HepG2 (cell line): ENCODE results near the gene SYS1. TPM values are rescaled to one million over a fixed set of nuclear protein-coding genes. Genes with fewer than 3 reads are reported as not detected.
A peak's percentile ranks its signal among the peaks of the same experiment; 100 is the strongest.

Experiments used
- DBP ChIP-seq: sonication (generic); formaldehyde crosslinking; IDR thresholded peaks from 2 replicates; pipeline ENCODE4 v1.4.0; 2020; ENCODE audit warnings: missing genetic modification reagents; ENCODE audit errors: not compliant biosample characterization
- DMTF1 ChIP-seq: sonication (generic); formaldehyde crosslinking; IDR thresholded peaks from 2 replicates; pipeline ENCODE4 v1.4.0; 2020; ENCODE audit warnings: mild to moderate bottlenecking, missing genetic modification reagents
- E2F1 ChIP-seq: sonication (generic); formaldehyde crosslinking; IDR thresholded peaks from 2 replicates; pipeline ENCODE4 v1.5.0; 2020; ENCODE audit warnings: missing genetic modification reagents
- EEA1 ChIP-seq: sonication (generic); formaldehyde crosslinking; IDR thresholded peaks from 2 replicates; pipeline ENCODE4 v1.5.1; 2020; ENCODE audit warnings: mild to moderate bottlenecking, missing genetic modification reagents, borderline replicate concordance
- FOXA3 ChIP-seq: IDR thresholded peaks from 2 replicates; pipeline ENCODE4 v1.6.1; 2016; ENCODE audit warnings: missing genetic modification reagents, missing compliant biosample characterization
- MED13 ChIP-seq: sonication (generic); formaldehyde crosslinking; IDR thresholded peaks from 2 replicates; pipeline ENCODE4 v1.5.0; 2020; ENCODE audit warnings: missing genetic modification reagents
- MYNN ChIP-seq: sonication (generic); formaldehyde crosslinking; IDR thresholded peaks from 2 replicates; pipeline ENCODE4 v1.4.0; 2020; ENCODE audit warnings: mild to moderate bottlenecking, low read depth, missing genetic modification reagents
- ZFP1 ChIP-seq: IDR thresholded peaks from 2 replicates; pipeline ENCODE4 v1.6.1; 2016
- ZGPAT ChIP-seq: IDR thresholded peaks from 2 replicates; pipeline ENCODE4 v1.6.1; 2016; ENCODE audit warnings: mild to moderate bottlenecking
- ZNF337 ChIP-seq: sonication (generic); formaldehyde crosslinking; IDR thresholded peaks from 2 replicates; pipeline ENCODE4 v1.5.1; 2020; ENCODE audit warnings: missing genetic modification reagents, low read depth, mild to moderate bottlenecking, borderline replicate concordance
- ZNF350 ChIP-seq: sonication (generic); formaldehyde crosslinking; IDR thresholded peaks from 2 replicates; pipeline ENCODE4 v1.4.0; 2020; ENCODE audit warnings: mild to moderate bottlenecking, low read depth, missing genetic modification reagents, borderline replicate concordance
- ZNF512B ChIP-seq: sonication (generic); formaldehyde crosslinking; IDR thresholded peaks from 2 replicates; pipeline ENCODE4 v1.5.1; 2020; ENCODE audit warnings: missing genetic modification reagents, mild to moderate bottlenecking, borderline replicate concordance
- ZNF570 ChIP-seq: sonication (generic); formaldehyde crosslinking; IDR thresholded peaks from 2 replicates; pipeline ENCODE4 v1.4.0; 2020; ENCODE audit warnings: mild to moderate bottlenecking, missing genetic modification reagents, borderline replicate concordance
- ZNF639 ChIP-seq: conservative IDR thresholded peaks from 2 replicates; pipeline ENCODE4 v1.6.1; 2018; ENCODE audit warnings: missing genetic modification reagents
- ZNF784 ChIP-seq: sonication (generic); formaldehyde crosslinking; IDR thresholded peaks from 2 replicates; pipeline ENCODE4 v1.5.1; 2020; ENCODE audit warnings: missing genetic modification reagents, mild to moderate bottlenecking, borderline replicate concordance
- ZSCAN22 ChIP-seq: sonication (generic); formaldehyde crosslinking; IDR thresholded peaks from 2 replicates; pipeline ENCODE4 v1.4.0; 2020; ENCODE audit warnings: mild to moderate bottlenecking, missing genetic modification reagents
- polyA plus RNA-seq, 8 experiments: library from polyadenylated mRNA; depleted of rRNA in 3 of 8; stranded (reverse) in 7 of 8; unstranded in 1 of 8; fragments of >200 nt; fragmentation: Illumina TruSeq in 4 of 8; extraction: Trizol in 4 of 8; gene quantifications; 2 replicates each; pipeline versions ENCODE4 v1.2.1 to v1.2.3, GENCODE V29; 2011 to 2016; ENCODE audit warnings: low read depth in 4 of 8, missing spikeins in 1 of 8, mixed read lengths in 1 of 8; ENCODE audit not compliant: insufficient read depth in 1 of 8
- total RNA-seq, 5 experiments: library from RNA; depleted of rRNA; stranded (reverse); fragments of >200 nt; fragmentation: Illumina TruSeq; extraction: Trizol; gene quantifications; 2 replicates each; pipeline ENCODE4 v1.2.3, GENCODE V29; 2016; ENCODE audit warnings: low read depth in 1 of 5

The SYS1 gene
- total and polyA plus RNA-seq, 2 of the 13 experiments (the other 11 are each of a cell fraction or from before 2014, with no cell fraction given), result 38.3 to 65.6 TPM

- TF ChIP-seq E2F1 (CRISPR knock-in tag), result no peak
- TF ChIP-seq ZNF570, result no peak; the same call in 1 of the 2 replicates
- peak; percentile 20; the same call in 1 of the 2 replicates for TF ChIP-seq FOXA3 (CRISPR knock-in tag)
- no peak for TF ChIP-seq ZNF337 (CRISPR knock-in tag)
- TF ChIP-seq MED13 (CRISPR knock-in tag), result no peak
- no peak for TF ChIP-seq ZFP1
- peak; percentile 69; the same call in 1 of the 2 replicates for TF ChIP-seq ZGPAT (CRISPR knock-in tag)
- TF ChIP-seq ZNF639 (CRISPR knock-in tag), result no peak
- no peak for TF ChIP-seq DMTF1 (CRISPR knock-in tag)
- no peak for TF ChIP-seq EEA1 (CRISPR knock-in tag)
- TF ChIP-seq MYNN (CRISPR knock-in tag), result no peak; the same call in 1 of the 2 replicates
- 0 out of 2 replicates have a peak, but pooled peaks have one; percentile 61 for TF ChIP-seq ZSCAN22 (CRISPR knock-in tag)
- TF ChIP-seq DBP (CRISPR knock-in tag), result no peak
- no peak for TF ChIP-seq ZNF784
- peak; percentile 80 for TF ChIP-seq ZNF350
- TF ChIP-seq ZNF512B (CRISPR knock-in tag), result no peak
These were observed 19.3 kb upstream of the SYS1 start (continued) for GRCh38 chr20:45343532-45344167.
